ENCODE measurements around the gene SDK2. TPM values are rescaled to one million over a fixed set of nuclear protein-coding genes. Genes with fewer than 3 reads are reported as not detected.
A peak's percentile ranks its signal among the peaks of the same experiment; 100 is the strongest.

SDK2 gene
- total and polyA plus RNA-seq, 5 donors from 2014 or later, result 0.02 to 0.59 (median 0.02) TPM; not detected in 2

GRCh38 chr17:73580073-73580710, 64.1 kb downstream of the SDK2 start:
- Mint-ChIP-seq H3K9me3 (peaks cover 0 to 1% (median 0%) of the 10 kb centered on the region in 7 donors), H3K27me3 (peaks cover 6% of the 10 kb centered on the region), H3K4me1 (peaks cover 0 to 5% (median 1%) of the 10 kb centered on the region in 4 donors), H3K4me3 (no peak overlapping the region), H3K36me3 (no peaks in the 10 kb centered on the region), H3K27ac (peak overlapping the region in 1 of 3 donors; percentile 67)
- Histone ChIP-seq H3K36me3 (ENCODE audit: control insufficient read depth, insufficient read depth, low read length) (no peaks in the 10 kb centered on the region), H3K27me3 (ENCODE audit: control insufficient read depth, insufficient read depth, low read length) (no peaks in the 10 kb centered on the region), H3K4me3 (ENCODE audit: low read depth, low read length) (no peak overlapping the region), H3K4me1 (ENCODE audit: control insufficient read depth, insufficient read depth, low read length, poor library complexity, severe bottlenecking) (no peaks in the 10 kb centered on the region), H3K27ac (ENCODE audit: insufficient read depth, low read length, poor library complexity, severe bottlenecking) (no peak overlapping the region), H3K9me3 (ENCODE audit: control insufficient read depth in 2 of 2, low read length in 2 of 2) (no peaks in the 10 kb centered on the region)
- DNase-seq (no peak), ATAC-seq (ENCODE audit: low read depth in 2 of 2) (no peak)

DNA sequence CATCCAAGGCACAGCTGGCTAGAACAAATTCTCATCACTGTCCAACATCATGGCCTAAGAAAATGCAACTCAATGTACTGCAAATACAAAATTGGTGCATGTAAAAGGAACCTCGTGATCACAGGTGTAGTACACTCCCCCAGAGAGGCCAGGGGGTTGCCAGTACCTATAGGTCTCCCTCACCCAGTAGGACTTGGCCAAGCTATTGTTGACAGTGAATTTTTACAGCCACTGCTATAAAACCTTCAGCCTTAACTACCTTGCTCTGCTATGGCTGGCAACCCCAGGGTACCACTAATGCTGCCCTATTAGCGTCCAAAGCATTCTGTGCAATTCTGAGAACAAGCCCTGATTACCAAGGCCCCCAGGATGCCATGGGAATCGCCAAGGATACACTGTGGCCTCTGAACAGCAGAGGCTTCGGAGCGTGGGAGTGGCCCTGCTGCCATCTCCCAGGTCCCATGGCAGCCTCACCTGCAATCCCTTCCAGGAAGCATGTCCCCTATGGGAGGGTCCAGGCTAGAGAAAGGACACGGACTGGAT, 67.6 kb downstream of the SDK2 start:
- H3K4me1 Mint-ChIP-seq, result peaks cover 0 to 6% (median 2%) of the 10 kb centered on the region in 4 donors

DNA sequence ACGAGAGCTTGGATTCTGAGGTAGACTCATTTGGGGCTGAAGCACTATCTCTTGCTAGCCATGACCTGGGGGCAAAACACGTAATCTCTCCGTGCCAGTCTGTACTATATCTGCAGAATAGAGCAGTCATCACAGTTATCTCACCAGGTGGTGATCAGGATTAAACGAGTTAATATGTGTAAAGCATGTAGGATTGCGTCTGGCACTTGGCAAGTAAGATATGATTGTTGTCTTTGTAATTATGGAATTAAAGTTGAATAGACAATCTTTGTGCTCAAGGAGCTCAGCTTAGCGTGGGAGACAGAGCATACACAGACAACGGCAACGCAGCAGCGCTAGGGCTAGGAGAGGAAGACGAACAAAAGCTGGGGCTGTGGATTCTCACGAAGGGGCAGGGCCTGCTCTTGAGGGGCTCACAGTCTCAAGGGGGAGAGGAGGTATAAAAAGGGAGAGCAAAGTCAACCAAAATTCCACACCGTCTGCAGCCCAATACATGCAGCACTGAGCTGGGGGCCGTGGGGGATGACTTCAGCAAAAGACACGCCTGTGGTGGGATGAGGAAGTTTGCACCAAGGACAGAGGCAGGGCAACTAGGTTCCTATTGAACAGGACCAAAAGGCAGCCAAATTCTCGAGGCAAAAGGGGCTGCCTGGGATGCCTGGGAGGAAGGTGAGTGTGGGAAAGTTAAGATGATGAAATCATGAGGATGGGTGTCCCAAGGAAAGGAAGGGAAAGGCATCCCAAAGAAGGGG, 68.6 kb downstream of the SDK2 start:
- H3K36me3 ChIP-seq (ENCODE audit: control insufficient read depth, insufficient read depth, low read length), result no peaks in the 10 kb centered on the region
- Mint-ChIP-seq H3K4me3 (no peak overlapping the region), H3K27ac (peak overlapping the region in 1 of 3 donors; percentile 47), H3K9me3 (peaks cover 0 to 1% (median 0%) of the 10 kb centered on the region in 7 donors), H3K36me3 (no peaks in the 10 kb centered on the region), H3K4me1 (peaks cover 0 to 6% (median 2%) of the 10 kb centered on the region in 4 donors), H3K27me3 (peaks cover 10% of the 10 kb centered on the region)
- DNase-seq (no peak), ATAC-seq (ENCODE audit: low read depth in 2 of 2) (no peak)
- H3K27ac ChIP-seq (ENCODE audit: insufficient read depth, low read length, poor library complexity, severe bottlenecking), result no peak overlapping the region
- no peak overlapping the region for H3K4me3 ChIP-seq (ENCODE audit: low read depth, low read length)
- no peaks in the 10 kb centered on the region for H3K4me1 ChIP-seq (ENCODE audit: control insufficient read depth, insufficient read depth, low read length, poor library complexity, severe bottlenecking)
- no peaks in the 10 kb centered on the region for H3K27me3 ChIP-seq (ENCODE audit: control insufficient read depth, insufficient read depth, low read length)
- no peaks in the 10 kb centered on the region for H3K9me3 ChIP-seq (ENCODE audit: control insufficient read depth in 2 of 2, low read length in 2 of 2)

More for the DNA sequence above, 67.6 kb downstream of the SDK2 start:
- no peaks in the 10 kb centered on the region for H3K36me3 ChIP-seq (ENCODE audit: control insufficient read depth, insufficient read depth, low read length)
- H3K9me3 ChIP-seq (ENCODE audit: control insufficient read depth in 2 of 2, low read length in 2 of 2), result no peaks in the 10 kb centered on the region
- Mint-ChIP-seq H3K9me3 (peaks cover 0 to 1% (median 0%) of the 10 kb centered on the region in 7 donors), H3K36me3 (no peaks in the 10 kb centered on the region), H3K27ac (no peak overlapping the region), H3K4me3 (no peak overlapping the region), H3K27me3 (peaks cover 10% of the 10 kb centered on the region)
- no peak for ATAC-seq (ENCODE audit: low read depth in 2 of 2)
- no peak overlapping the region for H3K27ac ChIP-seq (ENCODE audit: insufficient read depth, low read length, poor library complexity, severe bottlenecking)
- no peak for DNase-seq
- no peaks in the 10 kb centered on the region for H3K4me1 ChIP-seq (ENCODE audit: control insufficient read depth, insufficient read depth, low read length, poor library complexity, severe bottlenecking)
- H3K27me3 ChIP-seq (ENCODE audit: control insufficient read depth, insufficient read depth, low read length), result no peaks in the 10 kb centered on the region
- H3K4me3 ChIP-seq (ENCODE audit: low read depth, low read length), result no peak overlapping the region

DNA sequence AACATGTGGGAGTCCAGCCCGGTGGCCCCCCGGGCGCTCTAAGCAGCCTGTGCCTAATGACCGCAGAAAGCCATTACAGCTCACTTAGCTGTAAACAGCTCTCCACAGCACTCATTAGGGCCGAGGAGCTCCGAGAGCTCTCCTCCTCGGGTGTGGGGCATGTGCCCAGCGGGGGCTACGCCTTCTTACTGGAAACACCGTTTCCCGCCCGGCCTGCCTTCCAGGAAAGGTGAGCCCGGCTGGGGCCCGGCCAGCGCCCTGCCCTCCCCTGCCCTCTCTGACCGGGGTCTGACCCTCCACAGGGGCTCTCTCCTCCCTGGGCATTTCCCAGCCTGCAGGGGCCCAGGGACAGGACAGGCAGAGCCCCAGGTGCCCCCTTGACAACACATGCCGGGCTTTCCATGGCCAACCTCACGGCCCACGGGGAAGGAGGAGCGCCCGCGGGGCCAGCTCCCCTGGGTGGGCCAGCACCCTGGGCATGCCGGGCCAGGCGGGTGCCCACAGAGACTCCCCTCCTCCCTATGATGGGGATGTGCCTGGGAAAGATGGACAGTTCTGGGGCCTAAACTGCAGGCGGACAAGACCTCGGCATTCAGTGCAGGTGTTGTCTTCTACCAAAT, 72.6 kb downstream of the SDK2 start:
- H3K9me3 ChIP-seq (ENCODE audit: control insufficient read depth in 2 of 2, low read length in 2 of 2), result no peaks in the 10 kb centered on the region
- Mint-ChIP-seq H3K4me3 (no peak overlapping the region), H3K36me3 (no peaks in the 10 kb centered on the region), H3K9me3 (peaks cover 0 to 1% (median 0%) of the 10 kb centered on the region in 7 donors), H3K27ac (no peak overlapping the region), H3K27me3 (peaks cover 10% of the 10 kb centered on the region), H3K4me1 (peaks cover 9 to 23% (median 12%) of the 10 kb centered on the region in 4 donors)
- peaks cover 13% of the 10 kb centered on the region for H3K4me1 ChIP-seq (ENCODE audit: control insufficient read depth, insufficient read depth, low read length, poor library complexity, severe bottlenecking)
- H3K27ac ChIP-seq (ENCODE audit: insufficient read depth, low read length, poor library complexity, severe bottlenecking), result no peak overlapping the region
- H3K27me3 ChIP-seq (ENCODE audit: control insufficient read depth, insufficient read depth, low read length), result no peaks in the 10 kb centered on the region
- DNase-seq (no peak), ATAC-seq (ENCODE audit: low read depth in 2 of 2) (no peak)
- no peak overlapping the region for H3K4me3 ChIP-seq (ENCODE audit: low read depth, low read length)
- H3K36me3 ChIP-seq (ENCODE audit: control insufficient read depth, insufficient read depth, low read length), result no peaks in the 10 kb centered on the region

GRCh38 chr17:73569762-73570319, 74.4 kb downstream of the SDK2 start:
- H3K36me3 ChIP-seq (ENCODE audit: control insufficient read depth, insufficient read depth, low read length), result no peaks in the 10 kb centered on the region
- no peak overlapping the region for H3K4me3 ChIP-seq (ENCODE audit: low read depth, low read length)
- Mint-ChIP-seq H3K9me3 (no peaks in the 10 kb centered on the region), H3K27ac (peak overlapping the region in 2 of 3 donors; percentile 31 to 32), H3K4me3 (no peak overlapping the region), H3K27me3 (peaks cover 1% of the 10 kb centered on the region), H3K4me1 (peaks cover 7 to 27% (median 17%) of the 10 kb centered on the region in 4 donors), H3K36me3 (no peaks in the 10 kb centered on the region)
- ATAC-seq (ENCODE audit: low read depth in 2 of 2) (no peak), DNase-seq (no peak)
- H3K4me1 ChIP-seq (ENCODE audit: control insufficient read depth, insufficient read depth, low read length, poor library complexity, severe bottlenecking), result peaks cover 14% of the 10 kb centered on the region
- no peaks in the 10 kb centered on the region for H3K9me3 ChIP-seq (ENCODE audit: control insufficient read depth in 2 of 2, low read length in 2 of 2)
- no peak overlapping the region for H3K27ac ChIP-seq (ENCODE audit: insufficient read depth, low read length, poor library complexity, severe bottlenecking)
- no peaks in the 10 kb centered on the region for H3K27me3 ChIP-seq (ENCODE audit: control insufficient read depth, insufficient read depth, low read length)

DNA sequence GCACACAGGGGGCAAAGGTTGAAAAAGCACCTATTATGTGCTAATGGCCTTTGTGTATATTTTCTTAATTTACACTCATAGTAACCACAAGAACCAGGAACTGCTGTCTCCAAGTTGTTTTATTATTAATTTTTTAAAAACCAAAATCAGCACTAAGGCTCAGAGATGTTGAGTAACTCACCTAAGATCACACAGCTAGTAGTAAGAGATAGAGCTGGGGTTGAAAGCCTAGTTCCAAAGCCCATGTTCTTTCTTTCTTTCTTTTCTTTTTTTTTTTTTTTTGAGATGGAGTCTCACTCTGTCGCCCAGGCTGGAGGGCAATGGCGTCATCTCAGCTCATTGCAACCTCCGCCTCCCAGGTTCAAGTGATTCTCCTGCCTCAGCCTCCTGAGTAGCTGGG, 75.3 kb downstream of the SDK2 start:
- Histone ChIP-seq H3K4me1 (ENCODE audit: control insufficient read depth, insufficient read depth, low read length, poor library complexity, severe bottlenecking) (peaks cover 14% of the 10 kb centered on the region), H3K27me3 (ENCODE audit: control insufficient read depth, insufficient read depth, low read length) (no peaks in the 10 kb centered on the region), H3K9me3 (ENCODE audit: control insufficient read depth in 2 of 2, low read length in 2 of 2) (no peaks in the 10 kb centered on the region), H3K36me3 (ENCODE audit: control insufficient read depth, insufficient read depth, low read length) (no peaks in the 10 kb centered on the region), H3K27ac (ENCODE audit: insufficient read depth, low read length, poor library complexity, severe bottlenecking) (no peak overlapping the region), H3K4me3 (ENCODE audit: low read depth, low read length) (no peak overlapping the region)
- Mint-ChIP-seq H3K27me3 (no peaks in the 10 kb centered on the region), H3K27ac (peak overlapping the region in 1 of 3 donors; percentile 50), H3K4me3 (no peak overlapping the region), H3K4me1 (peaks cover 7 to 27% (median 17%) of the 10 kb centered on the region in 4 donors), H3K36me3 (no peaks in the 10 kb centered on the region), H3K9me3 (no peaks in the 10 kb centered on the region)
- DNase-seq (no peak), ATAC-seq (ENCODE audit: low read depth in 2 of 2) (no peak)
